CD4-positive, alpha-beta T cell treated with Interleukin-21 for 1 hour (primary cell): ENCODE data around the gene GBP5.
"Not testable (repeated sequence)": the region's sequence is repeated elsewhere in the genome, so short reads cannot be mapped to it uniquely, and the experiment has no call there.

Experiments
- DNase-seq: peaks from one replicate; pipeline ENCODE4 v3.0.0-alpha.2; 2020

Gene GBP5

GRCh38 chr1:89280766-89281165 lies 8.1 kb upstream of the GBP5 start:
- DNase-seq: no peak

GRCh38 chr1:89279011-89279466 lies 6.4 kb upstream of the GBP5 start:
- peak; percentile 75 for DNase-seq

- DNase-seq: peak; percentile 68
Observed at GRCh38 chr1:89277725-89278124, 5.1 kb upstream of the GBP5 start.

GRCh38 chr1:89276690-89277089 lies 4.0 kb upstream of the GBP5 start:
- DNase-seq: no peak

- peak; percentile 87 for DNase-seq
Observed at GRCh38 chr1:89274411-89274857, 1.8 kb upstream of the GBP5 start.

GRCh38 chr1:89273324-89273778 lies 691 bp upstream of the GBP5 start:
- no peak for DNase-seq

- DNase-seq: no peak
Observed at GRCh38 chr1:89271341-89272015, 1.2 kb downstream of the GBP5 start.

- DNase-seq: no peak
Observed at GRCh38 chr1:89270423-89270822, 2.2 kb downstream of the GBP5 start.

- no peak for DNase-seq
Observed at GRCh38 chr1:89269277-89269676, 3.4 kb downstream of the GBP5 start.

GRCh38 chr1:89262643-89263042 lies 10.0 kb downstream of the GBP5 start:
- DNase-seq: no peak

- no peak for DNase-seq
Observed at GRCh38 chr1:89261926-89262515, 10.6 kb downstream of the GBP5 start.

- no peak for DNase-seq
Observed at GRCh38 chr1:89260566-89261255, 11.9 kb downstream of the GBP5 start.

GRCh38 chr1:89260042-89260441 lies 12.6 kb downstream of the GBP5 start:
- no peak for DNase-seq

- peak; percentile 73 for DNase-seq
Observed at GRCh38 chr1:89259283-89259971, 13.2 kb downstream of the GBP5 start.

- DNase-seq: peak; percentile 38
Observed at GRCh38 chr1:89257041-89257440, 15.6 kb downstream of the GBP5 start.

- not testable (repeated sequence) for DNase-seq
Observed at GRCh38 chr1:89255581-89255980, 17.1 kb downstream of the GBP5 start.

GRCh38 chr1:89254658-89255287 lies 17.9 kb downstream of the GBP5 start:
- no peak for DNase-seq

GRCh38 chr1:89243046-89243445 lies 29.6 kb downstream of the GBP5 start:
- no peak for DNase-seq
